ENCODE results near the gene FAM120B.

DNA sequence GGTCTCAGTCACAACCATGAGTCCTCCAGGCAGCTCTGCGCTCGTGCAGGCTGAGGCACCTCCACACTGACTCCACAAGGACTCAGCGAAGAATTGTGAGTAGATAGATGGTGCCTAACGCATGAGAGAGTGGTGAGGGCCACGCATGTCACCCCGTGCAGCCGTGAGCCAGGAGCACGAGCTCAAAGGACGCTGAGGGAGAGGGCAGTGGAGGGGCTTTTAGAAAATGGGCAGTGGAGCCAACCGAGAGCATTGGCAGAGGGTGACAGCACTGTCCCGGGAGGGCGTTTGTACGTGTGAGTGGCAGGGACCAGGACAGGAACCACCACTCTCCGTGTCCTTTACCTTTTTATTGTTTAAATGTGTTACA, 141.0 kb downstream of the FAM120B start:
- TF ChIP-seq POLR2A (IDR thresholded peaks at IDR 0.05; ENCODE audit: borderline replicate concordance, extremely low read depth, insufficient read depth, insufficient read length) (no peak), JUND (IDR thresholded peaks at IDR 0.05) (no peak), RAD21 (IDR thresholded peaks at IDR 0.05; ENCODE audit: low read depth) (no peak)
- TF ChIP-seq, protein P1, sequence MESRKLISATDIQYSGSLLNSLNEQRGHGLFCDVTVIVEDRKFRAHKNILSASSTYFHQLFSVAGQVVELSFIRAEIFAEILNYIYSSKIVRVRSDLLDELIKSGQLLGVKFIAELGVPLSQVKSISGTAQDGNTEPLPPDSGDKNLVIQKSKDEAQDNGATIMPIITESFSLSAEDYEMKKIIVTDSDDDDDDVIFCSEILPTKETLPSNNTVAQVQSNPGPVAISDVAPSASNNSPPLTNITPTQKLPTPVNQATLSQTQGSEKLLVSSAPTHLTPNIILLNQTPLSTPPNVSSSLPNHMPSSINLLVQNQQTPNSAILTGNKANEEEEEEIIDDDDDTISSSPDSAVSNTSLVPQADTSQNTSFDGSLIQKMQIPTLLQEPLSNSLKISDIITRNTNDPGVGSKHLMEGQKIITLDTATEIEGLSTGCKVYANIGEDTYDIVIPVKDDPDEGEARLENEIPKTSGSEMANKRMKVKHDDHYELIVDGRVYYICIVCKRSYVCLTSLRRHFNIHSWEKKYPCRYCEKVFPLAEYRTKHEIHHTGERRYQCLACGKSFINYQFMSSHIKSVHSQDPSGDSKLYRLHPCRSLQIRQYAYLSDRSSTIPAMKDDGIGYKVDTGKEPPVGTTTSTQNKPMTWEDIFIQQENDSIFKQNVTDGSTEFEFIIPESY (IDR thresholded peaks at IDR 0.05; ENCODE audit: extremely low read depth, insufficient replicate concordance, low read length), result no peak
- TF ChIP-seq, protein P2, sequence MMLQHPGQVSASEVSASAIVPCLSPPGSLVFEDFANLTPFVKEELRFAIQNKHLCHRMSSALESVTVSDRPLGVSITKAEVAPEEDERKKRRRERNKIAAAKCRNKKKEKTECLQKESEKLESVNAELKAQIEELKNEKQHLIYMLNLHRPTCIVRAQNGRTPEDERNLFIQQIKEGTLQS (IDR thresholded peaks at IDR 0.05), result no peak
- TF ChIP-seq, protein P3, sequence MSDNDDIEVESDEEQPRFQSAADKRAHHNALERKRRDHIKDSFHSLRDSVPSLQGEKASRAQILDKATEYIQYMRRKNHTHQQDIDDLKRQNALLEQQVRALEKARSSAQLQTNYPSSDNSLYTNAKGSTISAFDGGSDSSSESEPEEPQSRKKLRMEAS (IDR thresholded peaks at IDR 0.05), result no peak

All from HCT116 (cell line).